Measurements from ENCODE around the gene TAOK3.

DNA sequence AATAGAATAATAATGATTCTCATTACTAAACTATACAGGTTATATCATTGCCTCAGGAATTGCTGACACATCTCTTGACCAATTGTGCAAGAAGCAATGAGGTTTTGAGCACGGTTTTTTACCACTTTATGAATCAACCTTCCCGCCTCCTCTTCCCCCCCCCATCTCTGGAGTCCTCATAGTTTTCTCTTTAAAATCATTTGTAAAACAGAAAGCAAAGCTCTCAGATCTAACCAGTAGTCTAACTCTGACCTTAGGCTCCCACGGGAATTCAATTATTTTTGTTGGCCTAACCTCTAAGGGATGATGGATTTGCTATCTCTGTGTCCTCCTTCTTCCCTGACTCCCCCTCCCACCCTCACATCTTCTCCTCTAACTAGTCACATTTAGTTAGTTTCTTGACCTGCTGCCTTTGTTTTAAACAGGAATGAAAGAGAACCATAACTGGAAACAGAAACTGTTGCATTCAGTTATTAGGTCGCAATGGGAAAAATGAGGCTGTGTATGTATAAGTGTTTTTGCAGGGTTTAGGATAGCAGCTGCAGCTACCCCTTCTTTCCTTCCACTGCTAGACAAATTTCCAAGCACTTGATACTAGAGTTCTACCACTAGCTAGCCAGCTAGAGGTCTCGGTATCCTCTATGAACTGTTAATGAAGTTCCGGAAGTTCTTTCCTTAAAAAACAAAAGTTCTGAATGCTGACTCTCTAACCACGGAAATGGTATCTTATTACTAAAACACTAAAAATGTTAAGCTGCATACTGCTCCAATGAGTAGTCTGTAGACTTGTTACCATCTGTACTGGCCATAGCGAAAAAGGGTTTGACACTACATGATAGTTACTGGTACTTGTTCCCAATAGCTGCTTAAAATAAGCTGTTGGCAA, 65.4 kb downstream of the TAOK3 start:
- TF ChIP-seq, protein P1, sequence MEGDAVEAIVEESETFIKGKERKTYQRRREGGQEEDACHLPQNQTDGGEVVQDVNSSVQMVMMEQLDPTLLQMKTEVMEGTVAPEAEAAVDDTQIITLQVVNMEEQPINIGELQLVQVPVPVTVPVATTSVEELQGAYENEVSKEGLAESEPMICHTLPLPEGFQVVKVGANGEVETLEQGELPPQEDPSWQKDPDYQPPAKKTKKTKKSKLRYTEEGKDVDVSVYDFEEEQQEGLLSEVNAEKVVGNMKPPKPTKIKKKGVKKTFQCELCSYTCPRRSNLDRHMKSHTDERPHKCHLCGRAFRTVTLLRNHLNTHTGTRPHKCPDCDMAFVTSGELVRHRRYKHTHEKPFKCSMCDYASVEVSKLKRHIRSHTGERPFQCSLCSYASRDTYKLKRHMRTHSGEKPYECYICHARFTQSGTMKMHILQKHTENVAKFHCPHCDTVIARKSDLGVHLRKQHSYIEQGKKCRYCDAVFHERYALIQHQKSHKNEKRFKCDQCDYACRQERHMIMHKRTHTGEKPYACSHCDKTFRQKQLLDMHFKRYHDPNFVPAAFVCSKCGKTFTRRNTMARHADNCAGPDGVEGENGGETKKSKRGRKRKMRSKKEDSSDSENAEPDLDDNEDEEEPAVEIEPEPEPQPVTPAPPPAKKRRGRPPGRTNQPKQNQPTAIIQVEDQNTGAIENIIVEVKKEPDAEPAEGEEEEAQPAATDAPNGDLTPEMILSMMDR (IDR thresholded peaks at IDR 0.05), result no peak
- TF ChIP-seq POLR2A (IDR thresholded peaks at IDR 0.05; ENCODE audit: low read depth), result no peak

All from esophagus muscularis mucosa (tissue), 3 donors.